HEK293 (cell line): ENCODE results near the gene RNF227.

Experiments
- CTCF ChIA-PET: fragments of 350-600 bp; formaldehyde crosslinking; extraction: SDS; loops from one replicate; lab custom pipeline; 2021; ENCODE audit warnings: antibody characterized with exemption; lab: Yijun Ruan, JAX
- POLR2A ChIA-PET: fragments of 300-600 bp; formaldehyde crosslinking; extraction: SDS; loops from one replicate; lab custom pipeline; 2020; ENCODE audit warnings: antibody characterized with exemption, inconsistent platforms; lab: Yijun Ruan, JAX
- H3K27ac ChIP-seq: fragments of 200-500 bp; sonication (Bioruptor generic); 2 replicates; pipeline ENCODE4 v1.5.1; 2014; ENCODE audit warnings: low read depth, low read length, control low read depth, inconsistent platforms; ENCODE audit errors: extremely low read depth
- H3K36me3 ChIP-seq, 2 experiments: fragments of 200-500 bp in 1 of 2; sonication (Bioruptor generic) in 1 of 2; 1 replicate in 1 of 2; 2 replicates in 1 of 2; pipeline ENCODE4 v1.5.1; 2014 to 2017; ENCODE audit warnings: inconsistent platforms in 2 of 2, low read length in 2 of 2; ENCODE audit not compliant: control insufficient read depth in 2 of 2, insufficient read depth in 1 of 2
- H3K4me1 ChIP-seq: fragments of 200-500 bp; sonication (Bioruptor generic); 2 replicates; pipeline ENCODE4 v1.5.1; 2014; ENCODE audit warnings: mild to moderate bottlenecking, low read length, inconsistent platforms; ENCODE audit not compliant: control insufficient read depth, insufficient read depth
- H3K4me3 ChIP-seq: 2 replicates; pipeline ENCODE4 v1.5.1; 2011; ENCODE audit warnings: low read depth, mild to moderate bottlenecking, control low read depth, low read length, moderate library complexity
- H3K9me3 ChIP-seq: fragments of 200-500 bp; sonication (Bioruptor generic); 2 replicates; pipeline ENCODE4 v1.5.1; 2014; ENCODE audit warnings: low read depth, low read length, inconsistent platforms; ENCODE audit not compliant: control insufficient read depth, insufficient read depth
- BCL11B ChIP-seq: fragments of 450-650 bp; formaldehyde crosslinking; IDR thresholded peaks from 2 replicates; pipeline ENCODE4 v1.5.1; 2016; ENCODE audit warnings: low read depth, missing biosample characterization, missing genetic modification characterization
- GLIS1 ChIP-seq: fragments of 450-650 bp; formaldehyde crosslinking; IDR thresholded peaks from 2 replicates; pipeline ENCODE4 v1.5.1; 2016; ENCODE audit warnings: missing biosample characterization, missing genetic modification characterization
- KLF10 ChIP-seq: fragments of 450-650 bp; IDR thresholded peaks from 2 replicates; pipeline ENCODE4 v1.5.1; 2018; ENCODE audit warnings: missing biosample characterization, mild to moderate bottlenecking, missing genetic modification characterization
- KLF8 ChIP-seq: fragments of 450-650 bp; formaldehyde crosslinking; IDR thresholded peaks from 2 replicates; pipeline ENCODE4 v1.5.1; 2016; ENCODE audit warnings: missing biosample characterization, missing genetic modification characterization
- KLF9 ChIP-seq: fragments of 450-650 bp; formaldehyde crosslinking; IDR thresholded peaks from 2 replicates; pipeline ENCODE4 v1.5.1; 2016; ENCODE audit warnings: missing biosample characterization, missing genetic modification characterization, low read depth
- PRDM1 ChIP-seq: fragments of 450-650 bp; formaldehyde crosslinking; IDR thresholded peaks from 2 replicates; pipeline ENCODE4; 2016; ENCODE audit warnings: missing biosample characterization, missing genetic modification characterization
- PRDM2 ChIP-seq: fragments of 450-650 bp; formaldehyde crosslinking; IDR thresholded peaks from 2 replicates; pipeline ENCODE4 v1.5.1; 2016; ENCODE audit warnings: missing biosample characterization, missing genetic modification characterization, borderline replicate concordance
- SP2 ChIP-seq: fragments of 450-650 bp; formaldehyde crosslinking; IDR thresholded peaks from 2 replicates; pipeline ENCODE4 v1.5.1; 2016; ENCODE audit warnings: missing biosample characterization, missing genetic modification characterization
- SP3 ChIP-seq: fragments of 450-650 bp; formaldehyde crosslinking; IDR thresholded peaks from 2 replicates; pipeline ENCODE4 v1.5.1; 2016; ENCODE audit warnings: missing biosample characterization, missing genetic modification characterization
- SP7 ChIP-seq: fragments of 450-650 bp; formaldehyde crosslinking; IDR thresholded peaks from 2 replicates; pipeline ENCODE4 v1.5.1; 2016; ENCODE audit warnings: missing biosample characterization, missing genetic modification characterization
- WT1 ChIP-seq: fragments of 450-650 bp; formaldehyde crosslinking; IDR thresholded peaks from 2 replicates; pipeline ENCODE4 v1.5.1; 2016; ENCODE audit warnings: missing biosample characterization, missing genetic modification characterization
- YY2 ChIP-seq: fragments of 450-650 bp; formaldehyde crosslinking; IDR thresholded peaks from 2 replicates; pipeline ENCODE4 v1.5.1; 2016; ENCODE audit warnings: missing biosample characterization, missing genetic modification characterization
- ZBTB10 ChIP-seq: fragments of 450-650 bp; formaldehyde crosslinking; IDR thresholded peaks from 2 replicates; pipeline ENCODE4 v1.5.1; 2016; ENCODE audit warnings: missing biosample characterization, missing genetic modification characterization
- ZBTB26 ChIP-seq: fragments of 450-650 bp; formaldehyde crosslinking; optimal IDR thresholded peaks from 2 replicates; pipeline ENCODE3; 2016; ENCODE audit warnings: missing biosample characterization, mild to moderate bottlenecking, missing genetic modification characterization
- ZFHX2 ChIP-seq: fragments of 450-650 bp; formaldehyde crosslinking; conservative IDR thresholded peaks from 2 replicates; pipeline ENCODE4 v1.5.1; 2016; ENCODE audit warnings: missing biosample characterization, missing genetic modification characterization
- ZNF175 ChIP-seq: fragments of 450-650 bp; formaldehyde crosslinking; IDR thresholded peaks from 2 replicates; pipeline ENCODE4 v1.5.1; 2016; ENCODE audit warnings: missing biosample characterization, missing genetic modification characterization
- ZNF335 ChIP-seq: fragments of 450-650 bp; formaldehyde crosslinking; conservative IDR thresholded peaks from 2 replicates; pipeline ENCODE4 v1.5.1; 2016; ENCODE audit warnings: missing biosample characterization, missing genetic modification characterization
- ZNF354C ChIP-seq: fragments of 450-650 bp; formaldehyde crosslinking; IDR thresholded peaks from 2 replicates; pipeline ENCODE4 v1.5.1; 2016; ENCODE audit warnings: missing biosample characterization, missing genetic modification characterization, low read depth, borderline replicate concordance
- ZNF488 ChIP-seq: fragments of 450-650 bp; formaldehyde crosslinking; IDR thresholded peaks from 2 replicates; pipeline ENCODE4 v1.5.1; 2016; ENCODE audit warnings: missing biosample characterization, missing genetic modification characterization
- ZNF501 ChIP-seq: fragments of 450-650 bp; formaldehyde crosslinking; IDR thresholded peaks from 2 replicates; pipeline ENCODE4 v1.5.1; 2016; ENCODE audit warnings: missing biosample characterization, missing genetic modification characterization
- ZNF514 ChIP-seq: fragments of 450-650 bp; formaldehyde crosslinking; IDR thresholded peaks from 2 replicates; pipeline ENCODE4 v1.5.1; 2016; ENCODE audit warnings: missing biosample characterization, missing genetic modification characterization
- ZNF585B ChIP-seq: fragments of 450-650 bp; formaldehyde crosslinking; IDR thresholded peaks from 2 replicates; pipeline ENCODE4 v1.5.1; 2016; ENCODE audit warnings: missing biosample characterization, missing genetic modification characterization
- ZNF600 ChIP-seq: fragments of 450-650 bp; formaldehyde crosslinking; IDR thresholded peaks from 2 replicates; pipeline ENCODE4 v1.5.1; 2016; ENCODE audit warnings: missing biosample characterization, missing genetic modification characterization
- ZNF660 ChIP-seq: fragments of 450-650 bp; IDR thresholded peaks from 2 replicates; pipeline ENCODE4 v1.5.1; 2018; ENCODE audit warnings: missing biosample characterization, mild to moderate bottlenecking, missing genetic modification characterization
- ZSCAN18 ChIP-seq: fragments of 450-650 bp; formaldehyde crosslinking; IDR thresholded peaks from 2 replicates; pipeline ENCODE4 v1.5.1; 2016; ENCODE audit warnings: missing biosample characterization, missing genetic modification characterization

The RNF227 gene

GRCh38 chr17:7916808-7917207, 719 bp upstream of the RNF227 start (continued):
- TF ChIP-seq KLF8 (tag by site-specific recombination) (no peak), ZNF600 (tag by site-specific recombination) (peak; percentile 57), PRDM2 (tag by site-specific recombination) (no peak), PRDM1 (no peak), ZNF175 (no peak), ZFHX2 (peak; percentile 99), ZSCAN18 (tag by site-specific recombination) (no peak), ZBTB26 (no peak), ZNF354C (tag by site-specific recombination) (no peak)
- TF ChIP-seq, all 188 proteins: peak for 4

- POLR2A ChIA-PET = interaction anchor here (0.9 to 3.8 kb wide), 14 partner anchors 8 to 332 kb away, joined by 3 to 66 read pairs (median 4); partner anchors contain the start of genes CNTROB, KCNAB3, KDM6B and MPDU1
- peaks cover 0 to 11% of the 10 kb centered on the region in 2 experiments; a peak in 1 of 3 replicates for H3K36me3 ChIP-seq
- CTCF ChIA-PET = interaction anchor here (0.6 to 6.3 kb wide), 13 partner anchors 17 to 141 kb away, joined by 3 to 73 read pairs (median 4); no protein-coding TSS in a partner anchor
- H3K4me1 ChIP-seq = peaks cover 14% of the 10 kb centered on the region
- no peaks in the 10 kb centered on the region for H3K9me3 ChIP-seq
- peak overlapping the region; percentile 46 for H3K4me3 ChIP-seq
- H3K27ac ChIP-seq = peak overlapping the region; percentile 90
- TF ChIP-seq SP3 (tag by site-specific recombination) (peak; percentile 2; the same call in 1 of the 2 replicates), ZNF585B (no peak), KLF9 (tag by site-specific recombination) (peak; percentile 39; the same call in 1 of the 2 replicates), ZBTB10 (tag by site-specific recombination) (no peak), SP7 (peak; percentile 26; the same call in 1 of the 2 replicates), ZNF514 (tag by site-specific recombination) (no peak), YY2 (tag by site-specific recombination) (0 out of 2 replicates have a peak, but pooled peaks have one; percentile 27), BCL11B (tag by site-specific recombination) (no peak), ZNF501 (tag by site-specific recombination) (peak; percentile 3; the same call in 1 of the 2 replicates), ZNF335 (tag by site-specific recombination) (peak; percentile 84), ZNF660 (tag by site-specific recombination) (0 out of 2 replicates have a peak, but pooled peaks have one; percentile 12), WT1 (tag by site-specific recombination) (peak; percentile 43; the same call in 1 of the 2 replicates), SP2 (peak; percentile 3; the same call in 1 of the 2 replicates), KLF10 (tag by site-specific recombination) (0 out of 2 replicates have a peak, but pooled peaks have one; percentile 1), ZNF488 (no peak), GLIS1 (tag by site-specific recombination) (peak; percentile 60)
Observed at GRCh38 chr17:7916385-7916682, 245 bp upstream of the RNF227 start.
